Activated naive CD4-positive, alpha-beta T cell treated with Interleukin-2 at 50 U/mL for 16 hours (primary cell): ENCODE results near the gene ABHD11.
"Not testable (repeated sequence)": the region's sequence is repeated elsewhere in the genome, so short reads cannot be mapped to it uniquely, and the experiment has no call there.

Experiments
- DNase-seq: peaks from one replicate; pipeline ENCODE4 v3.0.0-alpha.2; 2020

Gene ABHD11

DNA sequence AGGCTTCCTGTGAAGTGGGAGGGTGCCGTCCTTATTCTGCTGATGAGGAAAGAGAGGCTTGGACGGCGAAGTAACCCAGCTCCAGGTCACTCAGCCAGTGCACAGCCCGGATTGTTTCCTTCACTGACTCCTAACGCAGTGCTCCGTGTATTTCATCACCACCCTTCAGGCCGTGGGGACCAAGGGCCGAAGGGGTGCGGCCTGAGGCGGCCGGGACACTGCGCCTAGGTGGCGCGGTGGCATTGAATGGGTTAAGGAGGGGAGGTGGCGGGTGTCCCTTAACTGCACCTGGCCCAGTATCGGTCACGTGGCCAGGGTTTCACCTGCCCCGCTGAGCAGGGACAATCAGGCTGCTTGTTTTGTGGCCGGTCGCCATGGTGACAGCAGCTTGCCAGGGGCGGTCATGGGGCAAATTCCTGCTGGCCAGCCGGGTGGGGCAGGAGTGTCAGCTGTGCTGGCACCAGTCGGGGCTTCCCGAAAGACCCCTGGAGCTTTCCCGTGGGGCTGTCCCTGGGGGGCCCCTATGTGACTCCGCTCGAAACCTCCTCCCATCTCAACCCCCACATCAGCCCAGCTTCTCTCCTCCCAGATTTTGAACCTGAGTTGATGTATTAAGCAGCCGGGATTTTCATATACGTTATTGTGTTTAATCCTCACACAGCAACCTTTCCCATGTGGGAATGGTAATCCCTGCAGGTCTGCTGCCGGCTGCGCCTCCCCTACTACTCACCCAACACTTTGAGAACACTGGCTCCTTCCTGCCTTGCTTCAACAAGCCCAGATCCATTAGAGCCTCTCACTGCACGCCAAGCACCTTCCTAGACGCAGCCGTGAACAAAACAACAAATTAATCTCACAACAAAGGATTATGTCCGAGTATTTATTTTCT, 4.4 kb upstream of the ABHD11 start:
- no peak for DNase-seq

DNA sequence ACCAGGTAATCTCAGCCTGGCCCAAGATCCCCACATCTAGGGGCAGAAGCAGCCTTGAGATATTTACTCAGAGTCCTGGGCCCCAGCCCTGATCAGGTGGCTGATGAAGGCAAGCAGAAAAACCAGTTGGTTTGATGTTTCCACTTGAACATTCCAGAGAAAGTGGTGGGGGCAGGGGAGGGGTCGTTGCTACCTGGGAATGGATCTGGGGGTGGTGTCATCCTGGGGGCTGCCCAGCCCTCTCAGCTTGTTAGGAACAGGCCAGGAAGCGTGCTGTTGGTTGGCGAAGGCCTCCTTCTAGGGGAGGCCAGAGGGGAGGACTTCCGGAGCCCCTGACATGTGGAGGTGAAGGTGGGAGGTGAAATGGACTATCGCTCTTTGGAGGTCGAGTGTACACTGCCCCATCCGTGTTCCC, 3.7 kb upstream of the ABHD11 start:
- no peak for DNase-seq

DNA sequence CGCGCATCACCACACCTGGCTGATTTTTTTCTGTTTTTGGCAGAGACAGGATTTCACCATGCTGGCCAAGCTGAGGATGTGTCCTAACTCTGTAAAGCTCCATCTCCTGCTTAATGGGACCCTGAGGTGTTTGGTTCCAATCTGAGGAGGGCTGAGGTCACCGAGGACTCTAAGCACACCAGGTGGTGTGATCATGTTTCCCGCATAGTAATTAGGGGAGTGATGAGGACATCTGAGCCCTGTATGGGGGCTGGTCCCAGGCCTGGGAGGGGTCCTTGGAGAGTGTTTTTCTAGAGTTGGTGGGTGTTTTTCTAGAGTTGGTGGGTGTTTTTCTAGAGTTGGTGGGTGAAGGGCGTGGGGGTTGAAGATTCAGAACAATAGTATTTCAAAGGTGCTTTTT, 3.0 kb upstream of the ABHD11 start:
- DNase-seq = no peak

DNA sequence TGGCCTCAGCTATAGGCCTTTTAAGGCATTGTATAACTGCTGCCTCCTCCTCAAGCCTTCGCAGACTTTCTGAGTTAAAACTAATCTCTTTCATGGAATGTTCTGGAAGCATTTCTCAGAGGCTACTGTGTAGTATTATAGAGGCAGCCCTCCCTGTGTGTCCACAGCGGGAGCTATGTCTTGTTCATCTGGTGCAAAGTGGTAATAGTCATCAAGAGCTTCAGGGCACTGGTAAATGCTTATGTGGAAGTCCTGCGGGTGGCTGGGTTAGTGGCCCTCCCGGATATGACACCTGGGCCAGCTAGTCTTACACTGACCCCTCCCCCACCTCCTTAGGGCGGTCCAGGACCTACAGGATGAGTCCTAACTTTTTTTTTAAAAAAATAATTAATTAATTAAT, 2.2 kb upstream of the ABHD11 start:
- DNase-seq = no peak

DNA sequence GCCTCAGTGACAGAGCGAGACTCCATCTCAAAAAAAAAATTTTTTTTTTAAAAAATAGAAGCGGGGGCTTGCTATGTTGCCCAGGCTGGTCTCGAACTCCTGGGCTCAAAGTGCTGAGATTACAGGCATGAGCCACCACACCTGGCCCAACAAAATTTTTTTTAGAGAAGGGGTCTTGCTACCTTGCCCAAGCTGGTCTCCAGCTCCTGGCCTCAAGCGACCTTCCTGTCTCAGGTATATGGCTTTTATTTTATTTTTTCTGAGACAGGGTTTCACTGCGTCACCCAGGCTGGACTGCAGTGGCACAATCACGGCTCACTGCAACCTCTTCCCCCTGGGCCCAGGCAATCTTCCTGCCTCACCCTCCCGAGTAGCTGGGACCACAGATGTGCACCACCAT, 1.6 kb upstream of the ABHD11 start:
- no peak for DNase-seq

DNA sequence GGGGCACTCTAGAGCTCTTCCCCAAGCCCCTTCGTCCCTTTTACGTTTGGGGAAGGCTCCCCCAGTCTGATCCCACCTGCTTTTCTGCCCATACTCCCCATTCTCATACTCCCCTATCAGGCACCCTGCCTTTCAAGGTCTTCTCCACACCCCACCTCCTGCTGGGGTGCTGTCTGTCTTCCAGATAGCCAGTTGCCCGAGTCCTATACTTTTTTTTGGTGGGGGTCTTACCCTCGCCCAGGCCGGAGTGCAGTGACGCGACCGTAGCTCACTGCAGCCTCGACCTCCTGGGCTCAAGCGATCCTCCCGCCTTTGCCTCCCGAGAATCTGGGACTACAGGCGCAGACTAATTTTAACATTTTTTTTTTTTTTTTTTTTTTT, 775 bp upstream of the ABHD11 start:
- no peak for DNase-seq

DNA sequence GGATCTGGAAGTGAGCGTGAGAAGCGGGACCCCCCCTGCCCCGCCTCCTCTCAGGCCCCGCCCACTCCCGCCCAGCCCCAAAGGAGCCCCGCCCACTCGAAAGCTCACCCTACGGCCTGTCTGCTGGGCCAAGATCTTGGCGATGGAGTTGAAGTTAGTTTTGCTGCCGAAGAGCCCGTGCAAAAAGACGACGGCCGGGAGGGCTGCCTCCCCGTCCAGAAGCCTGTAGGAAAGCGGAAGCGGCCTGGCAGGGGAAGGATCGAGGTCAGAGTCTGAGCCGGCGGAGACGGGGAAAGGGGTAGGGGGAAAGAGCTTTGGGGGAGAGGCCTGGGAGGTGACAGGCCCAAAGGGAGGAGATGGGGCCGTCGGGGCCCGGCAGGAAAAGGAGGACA, 386 bp downstream of the ABHD11 start:
- DNase-seq = peak; percentile 57

DNA sequence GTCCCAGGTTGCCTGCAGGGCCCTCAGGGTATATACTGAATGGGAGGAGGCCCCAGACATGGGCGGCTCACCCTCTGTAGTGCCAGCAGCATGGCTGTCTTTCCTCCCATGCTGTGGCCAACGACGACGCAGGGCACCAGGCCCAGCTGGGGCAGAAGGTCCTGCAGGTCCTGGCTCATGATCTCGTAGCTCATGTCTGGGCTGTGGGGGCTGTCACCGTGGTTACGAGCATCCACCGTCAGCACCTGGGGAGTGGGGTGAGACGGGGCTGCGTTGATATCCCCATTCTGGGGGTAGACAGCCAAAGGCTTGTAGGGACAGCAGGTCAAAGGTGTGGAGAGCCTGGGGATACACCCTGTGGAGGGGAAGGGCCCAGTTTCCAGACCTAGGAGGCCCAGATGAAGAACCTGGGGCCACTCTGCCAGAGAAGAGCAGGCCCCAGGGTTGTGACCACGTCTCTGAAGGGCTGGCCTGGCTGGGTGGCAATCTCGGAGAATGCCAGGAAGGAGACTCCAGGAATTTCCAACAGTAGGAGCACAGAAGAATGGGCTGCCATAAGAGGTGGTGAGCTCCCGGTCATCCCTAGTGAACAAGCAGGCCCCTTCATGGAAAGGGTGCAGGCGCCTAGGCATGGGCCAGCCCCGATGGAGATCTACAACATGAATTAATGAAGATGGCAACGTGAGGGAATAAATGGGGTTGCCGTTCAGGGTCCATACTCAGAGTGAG, 947 bp downstream of the ABHD11 start:
- DNase-seq = no peak

DNA sequence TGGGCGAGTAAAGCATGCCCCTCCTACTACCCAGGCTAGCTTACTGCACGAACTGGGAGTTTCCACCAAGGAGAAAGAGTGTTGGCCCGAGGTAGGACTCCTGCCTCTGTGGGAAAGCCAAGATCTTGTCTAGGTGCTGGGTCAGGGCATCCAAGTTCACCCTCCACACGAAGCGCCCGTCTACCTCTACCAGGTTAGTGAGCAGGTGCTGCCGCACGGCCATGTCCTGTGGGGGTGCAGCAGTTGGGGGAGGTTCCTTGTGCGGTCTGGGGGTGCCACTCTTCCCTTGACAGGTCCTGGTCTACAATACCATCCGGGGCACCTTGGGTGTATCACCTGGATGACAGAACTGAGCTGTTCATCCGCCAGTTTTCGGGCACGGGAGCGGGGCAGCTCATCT, 1.7 kb downstream of the ABHD11 start:
- no peak for DNase-seq

DNA sequence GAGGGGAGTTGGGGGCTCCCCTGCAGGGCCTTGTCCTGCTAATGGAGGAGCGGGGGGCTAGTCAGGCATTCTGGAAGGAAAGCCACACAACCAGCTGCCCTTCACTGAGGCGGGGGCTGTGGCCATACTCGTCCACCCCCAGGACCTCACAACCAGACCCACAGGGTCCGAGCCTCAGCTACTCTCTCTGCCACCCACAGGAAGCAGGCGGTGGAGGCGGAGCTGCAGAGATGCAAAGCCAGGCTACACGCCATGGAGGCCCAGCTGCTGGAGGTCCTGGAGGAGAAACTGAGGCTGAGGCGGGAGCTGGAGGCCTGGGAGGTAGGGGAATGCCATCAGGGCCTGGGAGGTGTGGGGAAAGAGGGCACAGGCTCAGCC, 3.1 kb downstream of the ABHD11 start:
- no peak for DNase-seq

DNA sequence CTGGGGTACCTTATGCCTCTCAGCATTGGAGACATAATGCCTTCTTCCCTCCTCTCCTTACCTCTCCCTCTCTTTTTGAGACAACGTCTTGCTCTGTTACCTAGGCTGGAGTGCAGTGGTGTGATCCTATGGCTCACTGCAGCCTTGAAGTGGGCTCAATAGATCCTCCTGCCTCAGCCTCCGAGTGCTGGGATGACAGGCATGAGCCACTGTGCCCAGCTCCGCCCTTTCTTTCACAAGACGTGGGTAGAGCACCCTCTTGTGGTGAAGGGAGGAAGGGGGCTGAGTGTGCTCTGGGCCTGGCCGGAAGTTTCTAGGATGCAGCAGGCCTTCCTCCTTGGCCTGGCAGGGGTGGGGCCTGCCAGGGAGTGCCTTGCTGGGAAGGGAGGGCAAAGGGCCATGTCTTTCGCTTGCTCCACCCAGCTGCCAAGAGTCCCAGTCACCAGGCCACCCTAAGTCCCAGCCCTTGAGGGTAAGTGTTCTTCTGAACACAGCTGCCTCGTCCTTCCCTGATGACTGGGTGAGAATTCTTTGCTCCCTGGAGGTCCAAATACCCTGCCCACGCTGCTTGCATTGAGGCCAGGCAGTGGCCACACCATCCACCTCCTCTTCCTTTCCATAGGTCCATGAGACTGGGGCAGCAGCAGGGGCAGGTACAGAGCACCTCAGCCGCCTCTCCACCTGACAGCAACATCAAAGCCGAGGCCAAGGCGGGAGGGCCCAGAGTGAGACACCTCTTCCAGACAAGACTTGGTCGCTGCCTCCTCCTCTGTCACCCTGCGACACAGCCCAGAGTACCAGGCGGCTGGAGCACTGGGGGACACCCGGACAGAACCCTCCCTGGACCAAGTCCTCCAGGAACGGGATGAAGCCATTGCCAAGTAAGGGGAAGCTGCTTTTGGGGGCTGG, 3.7 kb downstream of the ABHD11 start:
- DNase-seq = peak; percentile 84

DNA sequence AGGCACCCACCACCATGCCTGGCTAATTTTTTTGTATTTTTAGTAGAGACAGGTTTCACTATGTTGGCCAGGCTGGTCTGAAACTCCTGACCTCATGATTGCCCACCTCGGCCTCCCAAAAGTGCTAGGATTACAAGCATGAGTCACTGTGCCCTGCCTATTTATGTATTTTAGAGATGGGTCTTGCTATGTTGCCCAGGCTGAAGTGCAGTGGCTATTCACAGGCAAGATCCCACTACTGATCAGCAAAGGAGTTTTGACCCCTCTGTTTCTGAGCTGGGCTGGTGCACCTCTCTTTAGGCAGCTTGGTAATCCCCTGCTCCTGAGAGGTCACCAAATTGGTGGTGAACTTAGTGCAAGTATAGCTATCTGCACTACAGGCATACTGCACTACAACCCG, 6.2 kb downstream of the ABHD11 start:
- DNase-seq = no peak

DNA sequence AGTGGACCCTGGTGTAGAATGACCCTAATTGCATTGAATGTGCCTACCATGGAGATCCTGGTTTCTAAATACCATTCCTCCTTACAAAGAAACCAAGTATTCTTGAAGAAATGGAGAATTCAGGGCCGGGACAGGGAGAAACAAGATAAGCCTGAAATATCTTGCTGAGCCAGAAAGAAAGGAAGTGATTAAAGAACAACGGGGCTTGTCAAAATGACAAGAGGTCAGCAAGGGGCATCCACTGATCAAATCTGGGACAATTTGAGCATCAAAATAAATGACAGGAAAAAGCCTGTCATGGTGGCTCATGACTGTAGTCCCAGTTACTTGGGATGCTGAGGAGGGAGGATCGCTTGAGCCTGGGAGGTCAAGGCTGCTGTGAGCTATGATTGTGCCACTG, 8.1 kb downstream of the ABHD11 start:
- DNase-seq = no peak

DNA sequence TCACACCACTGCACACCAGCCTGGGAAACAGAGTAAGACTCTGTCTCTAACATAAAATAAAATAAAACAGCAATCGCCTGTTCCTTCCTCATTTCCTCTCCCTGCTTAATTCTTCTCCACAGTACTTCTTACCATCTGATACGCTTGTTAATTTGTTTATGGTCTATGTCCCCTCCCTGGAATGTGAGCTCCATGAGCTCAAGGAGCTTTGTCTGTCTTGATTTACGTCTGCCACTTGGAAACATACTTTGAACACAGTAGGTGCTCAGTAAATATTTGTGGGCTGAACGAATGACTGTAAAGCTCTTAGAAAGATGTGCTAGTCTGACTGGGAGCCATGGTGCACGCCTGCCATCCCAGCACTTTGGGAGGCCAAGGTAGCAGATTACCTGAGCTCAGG, 10.1 kb downstream of the ABHD11 start:
- no peak for DNase-seq

DNA sequence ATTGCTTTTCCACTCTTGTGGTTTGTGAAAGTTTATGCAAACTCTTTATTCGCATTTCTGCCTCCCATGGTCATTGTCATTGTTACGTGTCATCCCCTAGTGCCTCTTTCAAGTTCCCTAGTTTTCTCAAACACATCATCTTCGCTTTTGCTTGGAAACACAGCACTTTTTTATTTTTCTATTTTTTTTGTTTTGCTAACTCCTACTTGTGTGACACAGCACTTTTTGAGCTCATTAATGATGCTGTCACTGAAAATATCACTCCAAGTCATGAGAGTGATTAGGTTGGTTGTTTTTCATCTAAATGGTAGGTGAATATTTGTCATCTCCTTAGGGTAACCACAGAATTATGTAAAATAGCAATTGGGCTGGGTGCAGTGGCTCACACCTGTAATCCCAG, 10.7 kb downstream of the ABHD11 start:
- DNase-seq = no peak

DNA sequence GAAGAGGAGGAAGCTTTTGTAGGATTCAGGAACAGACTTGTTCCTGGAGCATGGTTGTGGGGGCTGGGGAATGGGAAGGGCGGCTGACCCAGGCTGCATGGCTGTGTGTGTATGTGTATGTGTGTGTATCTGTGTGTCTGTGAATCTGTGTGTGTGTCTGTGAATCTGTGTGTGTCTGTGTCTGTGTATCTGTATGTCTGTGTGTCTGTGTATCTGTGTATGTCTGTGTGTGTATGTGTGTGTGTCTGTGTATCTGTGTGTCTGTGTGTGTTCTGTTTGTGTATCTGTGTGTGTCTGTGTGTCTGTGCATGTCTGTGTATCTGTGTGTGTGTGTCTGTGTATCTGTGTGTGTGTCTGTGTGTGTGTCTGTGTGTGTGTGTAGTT, 12.5 kb downstream of the ABHD11 start:
- no peak for DNase-seq

DNA sequence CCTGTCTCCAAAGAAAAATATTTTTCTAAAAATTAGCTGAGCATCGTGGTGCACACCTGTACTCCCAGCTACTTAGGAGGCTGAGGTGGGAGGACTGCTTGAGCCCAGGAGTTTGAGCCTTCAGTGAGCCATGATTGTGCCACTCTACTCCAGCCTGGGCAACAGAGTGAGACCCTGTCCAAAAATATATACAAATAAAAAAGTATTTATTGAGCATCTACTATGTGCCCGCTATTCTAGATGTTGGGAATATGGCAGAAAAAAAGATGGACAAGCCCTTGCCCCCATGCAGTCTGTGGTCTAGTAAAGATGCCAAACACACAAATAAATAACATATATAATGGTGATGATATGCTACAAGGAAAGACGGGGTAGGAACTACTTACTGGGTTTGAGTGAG, 14.8 kb downstream of the ABHD11 start:
- no peak for DNase-seq

DNA sequence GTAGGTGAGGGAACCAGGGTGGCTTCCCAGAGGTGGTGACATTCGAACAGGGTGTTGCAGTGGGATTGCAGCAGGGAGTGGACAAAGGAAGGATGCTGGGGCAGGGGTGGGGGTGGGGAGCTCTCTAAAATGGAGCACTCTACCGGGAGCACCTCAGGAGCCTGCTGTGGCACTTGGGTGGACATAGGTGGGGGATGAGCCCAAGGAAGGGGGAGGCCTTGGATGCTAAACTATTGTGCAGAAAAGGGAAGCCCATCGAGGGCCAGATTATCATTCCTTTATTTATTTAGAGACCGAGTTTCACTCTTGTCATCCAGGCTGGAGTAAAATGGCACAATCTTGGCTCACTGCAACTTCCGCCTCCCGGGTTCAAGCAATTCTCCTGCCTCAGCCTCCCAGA, 15.8 kb downstream of the ABHD11 start:
- no peak for DNase-seq

DNA sequence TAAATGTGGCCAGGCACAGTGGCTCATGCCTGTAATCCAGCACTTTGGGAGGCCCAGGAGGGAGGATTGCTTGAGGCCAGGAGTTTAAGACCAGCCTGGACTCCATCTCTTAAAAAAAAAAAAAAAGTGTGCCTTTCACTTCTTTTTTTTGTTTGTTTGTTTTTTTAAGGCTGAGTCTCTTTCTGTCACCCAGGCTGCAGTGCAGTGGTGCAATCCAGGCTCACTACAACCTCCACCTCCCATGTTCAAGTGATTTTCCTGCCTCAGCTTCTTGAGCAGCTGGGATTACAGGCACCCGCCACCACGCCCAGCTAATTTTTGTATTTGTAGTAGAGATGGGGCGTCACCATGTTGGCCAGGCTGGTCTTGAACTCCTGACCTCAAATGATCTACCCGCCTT, 16.4 kb downstream of the ABHD11 start:
- not testable (repeated sequence) for DNase-seq

DNA sequence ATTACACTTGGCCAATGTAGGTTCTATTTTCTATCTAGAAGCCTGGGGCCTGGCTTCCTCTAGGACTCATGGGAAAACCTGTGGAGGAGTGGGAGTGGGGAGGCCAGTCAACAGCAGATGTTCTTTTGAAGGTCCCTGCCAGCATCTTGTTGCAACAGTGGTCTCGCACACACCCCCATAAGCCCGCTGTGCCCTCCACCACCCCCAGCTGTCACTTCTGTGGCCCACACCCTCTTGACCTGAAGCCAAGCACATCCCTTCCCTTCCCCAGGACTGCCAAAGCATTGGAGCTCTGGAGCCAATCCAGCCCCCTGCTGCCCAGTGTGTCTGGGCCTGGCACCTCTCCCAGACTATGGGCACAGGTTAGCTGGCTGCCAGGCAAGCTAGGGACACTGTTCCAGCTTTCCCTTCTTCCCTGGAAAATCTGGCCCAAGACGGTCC, 17.2 kb downstream of the ABHD11 start:
- DNase-seq = no peak

DNA sequence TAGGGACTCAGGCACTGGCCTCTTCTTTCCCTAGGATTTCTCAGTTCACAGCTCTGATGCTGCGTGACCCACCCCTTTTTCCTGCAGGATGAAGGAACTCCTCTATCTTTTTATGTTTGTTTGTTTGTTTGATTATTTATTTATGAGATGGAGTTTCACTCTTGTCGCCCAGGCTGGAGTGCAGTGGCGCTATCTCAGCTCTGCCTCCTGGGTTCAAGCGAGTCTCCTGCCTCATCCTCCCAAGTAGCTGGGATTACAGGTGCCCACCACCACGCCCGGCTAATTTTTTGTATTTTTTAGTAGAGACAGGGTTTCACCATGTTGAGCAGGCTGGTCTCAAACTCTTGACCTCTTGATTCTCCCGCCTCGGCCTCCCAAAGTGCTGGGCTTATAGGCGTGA, 18.2 kb downstream of the ABHD11 start:
- DNase-seq = not testable (repeated sequence)

DNA sequence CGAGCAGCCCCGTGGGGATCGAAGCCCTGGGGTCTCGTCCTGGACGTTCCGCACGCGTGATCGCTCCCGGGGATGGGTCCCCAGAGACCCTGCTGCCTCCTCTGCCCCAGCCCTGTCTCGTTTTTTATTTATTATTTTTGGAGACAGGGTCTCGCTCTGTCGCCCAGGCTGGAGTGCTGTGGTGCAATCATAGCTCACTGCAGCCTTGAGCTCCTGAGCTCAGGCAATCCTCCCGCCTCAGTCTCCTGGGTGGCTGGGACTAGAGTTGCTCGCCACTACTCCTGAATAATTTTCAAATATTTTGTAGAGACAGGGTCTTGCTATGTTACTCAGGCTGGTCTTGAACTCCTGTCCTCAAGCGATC, 18.8 kb downstream of the ABHD11 start:
- no peak for DNase-seq
